GM19468 (cell line): Measurements from ENCODE around the gene MPPED1.

Source experiments
- ATAC-seq: cut with Tn5 transposase; IDR thresholded peaks from one replicate; pipeline ENCODE4 v1.9.1; 2021; ENCODE audit warnings: mild to moderate bottlenecking, moderate library complexity, moderate number of reproducible peaks; ENCODE audit not compliant: unreplicated experiment; ENCODE audit errors: extremely low read depth

MPPED1 gene

DNA sequence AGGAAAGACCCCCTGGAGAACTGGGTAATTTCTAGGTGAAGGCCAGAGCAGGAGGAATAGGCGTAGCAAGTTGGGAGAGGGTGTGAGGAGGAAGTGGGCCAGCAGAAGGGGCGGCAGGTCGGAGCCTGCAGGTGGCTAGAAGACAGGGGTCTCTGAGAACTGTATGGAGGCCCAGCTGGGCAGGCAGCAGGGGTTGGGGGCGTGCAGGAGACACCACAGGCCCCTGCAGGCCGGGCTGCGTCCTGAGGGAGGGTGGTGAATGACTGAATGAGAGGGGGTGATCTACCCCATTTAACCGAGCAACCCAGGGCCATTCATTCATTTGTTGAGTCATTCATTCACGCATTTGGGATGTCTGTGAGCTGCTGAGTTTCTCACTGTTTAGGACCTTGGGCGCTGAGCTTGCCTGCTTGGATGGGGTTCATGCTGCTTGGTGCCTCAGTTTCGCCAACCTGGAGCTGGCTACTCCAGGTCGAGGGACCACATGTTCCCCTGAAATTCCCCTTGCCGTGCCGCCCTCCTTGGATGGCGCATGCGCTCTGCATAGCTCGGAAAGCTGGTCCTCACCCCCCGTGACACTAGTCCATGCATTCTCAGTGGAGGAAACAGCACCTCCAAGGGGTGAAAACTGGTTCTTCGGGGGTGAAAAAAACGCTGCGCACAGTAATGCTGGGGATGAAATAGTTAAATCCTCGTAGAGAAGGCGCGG lies 15.6 kb downstream of the MPPED1 start:
- no peak for ATAC-seq

DNA sequence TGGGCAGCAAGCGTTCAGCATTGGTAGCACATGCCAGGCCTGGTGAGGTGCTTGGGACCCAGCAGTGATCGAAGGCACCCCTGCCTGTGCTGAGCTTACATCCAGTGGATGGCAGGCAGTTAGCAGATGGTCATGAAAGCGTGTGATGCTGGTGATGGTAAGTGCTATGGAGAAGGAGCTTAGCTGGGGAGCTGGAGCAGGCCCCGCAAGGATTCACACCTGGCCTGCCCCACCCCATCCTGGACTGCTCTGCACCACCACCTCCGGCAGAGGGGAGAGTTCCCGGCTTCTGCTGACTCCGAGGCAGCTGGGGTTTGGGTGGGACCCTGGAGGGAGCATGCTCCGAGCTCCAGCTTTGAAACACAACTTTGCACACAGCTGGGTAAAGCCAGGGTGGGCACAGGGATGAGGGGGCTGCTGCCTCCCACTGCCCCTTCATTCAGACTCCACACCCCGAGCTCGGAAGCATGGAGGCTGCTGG lies 16.2 kb downstream of the MPPED1 start:
- no peak for ATAC-seq

DNA sequence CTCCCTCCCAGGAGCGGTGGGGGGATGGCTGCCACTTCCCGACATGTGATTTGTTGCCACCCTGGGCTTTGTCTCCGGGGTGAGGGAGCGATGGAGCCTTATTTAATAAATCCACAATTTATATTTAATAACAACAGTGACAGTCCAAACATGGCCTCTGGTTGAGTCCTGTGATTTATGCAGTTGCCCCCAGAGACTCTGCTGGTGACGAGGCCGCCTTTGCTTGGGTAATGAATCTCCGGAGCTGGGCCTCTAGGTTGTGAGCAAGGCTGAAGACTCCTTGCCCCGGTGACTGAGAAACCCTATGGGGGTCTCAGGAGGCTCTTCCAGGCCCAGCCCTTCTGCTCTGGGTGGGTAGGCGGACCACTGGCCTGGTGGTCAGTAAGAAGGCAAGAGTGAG lies 16.7 kb downstream of the MPPED1 start:
- ATAC-seq = no peak

DNA sequence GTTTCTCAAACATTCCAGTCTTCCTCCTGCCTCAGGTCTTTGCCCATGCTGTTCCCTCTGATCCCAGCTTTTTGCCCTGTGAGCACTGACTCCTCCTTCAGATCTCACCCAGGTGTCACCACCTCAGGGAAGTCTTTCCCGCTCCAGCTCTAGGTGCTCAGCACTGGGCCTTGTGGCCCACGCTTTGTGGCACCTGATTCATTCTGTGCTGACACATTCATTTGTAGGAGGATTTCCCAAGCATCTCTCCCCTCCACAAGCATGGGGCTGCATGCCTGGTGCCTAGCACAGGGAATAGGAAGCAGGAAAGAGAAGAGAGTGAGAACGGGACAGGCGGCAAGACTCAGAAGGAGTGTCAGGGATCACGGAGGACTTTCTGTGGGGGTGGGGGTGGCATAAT lies 17.6 kb downstream of the MPPED1 start:
- ATAC-seq = no peak

DNA sequence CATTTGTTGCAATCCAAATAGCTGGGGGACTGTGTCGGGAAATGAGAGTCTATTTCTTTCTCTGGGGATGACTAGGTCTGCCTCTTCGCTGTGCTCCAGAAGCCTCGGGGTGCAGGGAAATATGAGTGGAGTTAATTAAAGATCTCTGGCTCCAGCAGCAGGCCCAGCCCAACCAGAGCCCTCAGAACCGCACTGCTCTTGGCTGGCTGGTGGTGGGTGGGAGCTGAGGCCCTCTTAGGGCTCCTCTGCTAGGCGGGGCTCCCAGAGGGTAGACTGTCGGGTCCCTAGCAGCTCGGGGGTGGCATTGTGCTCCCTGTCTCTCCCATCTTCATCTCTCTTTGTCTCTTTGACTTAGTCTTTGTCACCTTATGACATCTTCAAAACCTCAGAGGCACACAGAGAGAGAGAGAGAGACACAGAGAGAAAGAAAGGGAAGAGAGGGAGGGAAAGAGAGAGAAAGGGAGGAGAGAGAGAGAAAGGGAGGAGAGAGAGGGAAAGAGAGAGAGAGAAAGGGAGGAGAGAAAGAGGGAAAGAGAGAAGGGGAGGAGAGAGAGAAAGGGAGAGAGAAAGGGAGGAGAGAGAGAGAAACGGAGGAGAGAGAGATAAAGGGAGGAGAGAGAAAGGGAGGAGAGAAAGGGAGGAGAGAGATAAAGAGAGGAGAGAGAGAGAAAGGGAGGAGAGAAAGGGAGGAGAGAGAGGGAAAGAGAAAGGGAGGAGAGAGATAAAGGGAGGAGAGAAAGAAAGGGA lies 20.2 kb downstream of the MPPED1 start:
- no peak for ATAC-seq

DNA sequence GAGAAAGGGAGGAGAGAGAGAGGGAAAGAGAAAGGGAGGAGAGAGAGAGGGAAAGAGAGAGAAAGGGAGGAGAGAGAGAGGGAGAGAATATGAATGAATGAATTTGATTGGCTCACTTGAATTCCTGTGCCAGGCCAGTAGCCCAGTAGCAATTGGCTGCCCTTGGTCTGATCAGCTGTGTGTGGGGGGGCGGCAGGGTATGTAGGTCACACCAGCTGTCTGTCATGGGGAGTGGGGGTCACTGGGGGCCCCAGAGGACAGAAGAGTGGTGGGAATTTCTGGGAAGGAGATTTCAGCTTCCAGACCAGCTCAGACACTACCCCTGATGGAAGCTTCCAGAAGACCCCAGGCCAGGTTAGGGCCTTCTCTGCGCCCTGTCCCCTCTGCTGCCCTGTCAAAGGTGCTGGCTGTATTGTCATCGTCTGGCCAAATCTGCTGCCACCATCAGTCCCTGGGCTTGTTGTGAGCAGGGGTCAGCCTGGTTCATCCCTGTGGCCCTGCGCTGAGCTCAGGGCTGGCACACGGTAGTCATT lies 21.1 kb downstream of the MPPED1 start:
- ATAC-seq = no peak

DNA sequence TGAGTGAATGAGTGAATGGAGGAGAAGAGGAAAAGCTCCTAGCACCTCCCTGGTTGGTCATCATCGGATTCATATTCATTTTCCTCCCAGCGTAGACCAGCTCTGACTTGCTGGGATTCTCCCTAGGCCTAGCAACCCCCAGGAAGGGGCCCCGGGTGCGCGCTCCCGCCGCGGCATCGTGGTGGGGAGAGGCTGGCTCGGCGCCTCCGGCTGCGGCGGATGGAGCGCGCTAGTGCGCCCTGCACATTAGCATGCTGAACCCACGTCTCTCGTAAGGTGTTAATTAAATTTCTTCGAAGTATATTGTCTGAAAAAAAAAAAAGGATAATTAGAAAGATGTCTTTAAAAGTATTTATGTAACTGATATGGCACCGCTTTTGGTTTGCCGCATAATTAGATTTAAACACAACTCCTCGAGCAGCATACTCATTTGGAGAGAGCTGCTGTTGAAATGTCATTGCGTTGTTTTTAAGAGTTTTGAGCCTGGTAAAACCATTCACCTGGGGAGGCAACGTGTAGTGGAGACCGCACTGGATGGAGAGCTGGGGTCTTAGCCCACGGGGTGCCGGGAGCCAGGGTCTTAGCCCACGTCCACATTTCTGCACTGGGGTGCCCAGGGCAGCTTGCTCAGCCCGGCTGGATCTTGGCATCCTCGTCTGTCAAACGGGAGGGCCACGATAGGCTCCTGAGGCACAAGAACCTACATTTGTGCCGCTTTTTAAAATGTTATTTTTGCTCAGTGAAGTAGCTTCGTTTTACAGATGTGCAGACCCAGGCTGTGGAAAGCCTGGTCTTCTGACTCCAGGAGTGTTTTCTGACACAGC lies 21.8 kb downstream of the MPPED1 start:
- no peak for ATAC-seq

DNA sequence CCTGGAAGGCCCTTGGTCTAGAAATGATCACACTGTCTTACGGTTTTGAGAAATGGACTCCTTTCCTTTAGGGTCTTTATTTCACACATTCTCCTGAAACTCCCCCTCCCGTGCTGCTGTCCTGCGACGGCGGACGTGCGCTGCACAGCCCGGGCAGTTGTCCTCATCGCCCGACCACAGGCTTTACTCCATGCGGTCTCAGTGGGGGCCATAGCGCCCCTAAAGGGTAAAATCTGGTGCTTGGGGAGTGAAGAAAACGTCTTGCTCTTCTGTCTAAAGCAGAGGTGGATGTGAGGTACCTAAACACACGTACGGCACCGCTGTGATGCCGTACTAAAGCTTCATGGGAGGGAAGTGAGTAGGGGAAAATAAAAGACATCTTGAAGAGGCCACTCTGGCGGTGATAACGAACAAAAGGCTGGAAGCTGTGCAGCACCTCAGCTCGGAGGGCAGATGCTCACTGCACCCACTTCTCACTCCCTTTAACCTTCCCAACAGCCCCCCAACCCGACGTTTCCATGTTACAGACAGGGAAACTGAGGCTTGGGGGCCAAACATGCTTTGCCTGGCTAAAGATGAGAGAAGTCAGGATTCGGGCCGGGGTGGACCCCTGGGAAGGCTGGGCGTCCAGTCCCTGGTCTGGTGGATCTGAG lies 22.6 kb downstream of the MPPED1 start:
- no peak for ATAC-seq

DNA sequence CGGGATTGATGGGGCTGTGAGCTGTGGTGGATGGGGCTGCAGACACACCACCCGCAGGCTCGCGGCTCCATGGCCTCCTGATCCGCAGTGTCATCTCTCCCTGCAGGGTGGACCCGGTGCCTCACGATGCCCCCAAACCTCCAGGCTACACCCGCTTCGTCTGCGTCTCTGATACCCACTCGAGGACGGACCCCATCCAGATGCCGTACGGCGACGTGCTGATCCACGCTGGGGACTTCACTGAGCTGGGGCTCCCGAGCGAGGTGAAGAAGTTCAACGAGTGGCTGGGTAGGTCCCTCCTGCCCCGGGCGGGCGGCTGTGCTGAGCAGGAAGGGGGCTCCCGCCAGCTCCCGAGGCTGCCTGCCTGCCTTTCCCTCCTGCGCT lies 23.1 kb downstream of the MPPED1 start:
- ATAC-seq = no peak

DNA sequence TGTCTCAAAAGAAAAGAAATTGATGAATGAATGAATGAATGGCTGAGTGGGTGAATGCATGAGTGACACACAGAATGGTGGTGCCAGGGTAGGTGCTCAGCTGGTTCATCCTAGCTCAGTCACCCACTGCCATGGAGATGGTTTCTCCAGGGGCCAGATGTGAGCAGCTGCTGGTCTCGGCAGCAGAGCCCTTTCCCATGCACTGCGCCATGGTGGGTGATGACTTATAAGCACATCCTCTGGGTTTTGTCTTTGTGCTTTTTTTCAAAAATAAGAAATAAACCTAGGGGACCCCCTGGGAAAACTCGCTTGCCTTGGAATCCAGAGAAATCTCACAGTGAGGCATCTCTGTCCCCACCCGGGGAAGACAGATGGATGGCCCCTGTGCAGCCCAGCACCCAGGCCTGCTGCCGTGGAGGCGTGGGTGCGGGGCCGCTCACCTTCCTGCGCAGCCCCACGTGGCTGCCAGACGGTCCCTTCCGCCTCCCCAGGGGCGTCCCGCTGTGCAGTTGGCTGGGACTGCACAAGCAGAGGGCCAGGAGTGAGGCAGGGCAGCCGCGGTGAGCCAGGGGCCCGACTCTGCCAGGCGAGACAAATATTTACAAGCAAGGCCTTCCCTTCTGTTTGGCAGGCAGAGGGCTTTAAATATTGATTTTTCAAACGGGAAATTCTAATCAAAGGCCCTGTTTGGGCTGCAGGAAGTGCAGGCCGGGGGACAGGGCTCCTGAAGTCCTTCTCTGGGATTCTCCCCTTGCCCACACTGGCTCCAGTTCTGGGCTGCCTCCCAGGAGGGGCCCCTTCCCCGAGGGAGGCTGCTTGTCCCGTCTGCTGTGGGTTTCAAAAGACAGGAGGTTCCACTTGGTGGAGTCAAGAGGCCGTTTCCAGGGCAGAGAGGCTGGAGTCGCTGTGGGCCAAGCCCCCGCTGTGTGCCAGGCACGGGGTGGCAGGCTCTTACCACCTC lies 24.3 kb downstream of the MPPED1 start:
- ATAC-seq = no peak

DNA sequence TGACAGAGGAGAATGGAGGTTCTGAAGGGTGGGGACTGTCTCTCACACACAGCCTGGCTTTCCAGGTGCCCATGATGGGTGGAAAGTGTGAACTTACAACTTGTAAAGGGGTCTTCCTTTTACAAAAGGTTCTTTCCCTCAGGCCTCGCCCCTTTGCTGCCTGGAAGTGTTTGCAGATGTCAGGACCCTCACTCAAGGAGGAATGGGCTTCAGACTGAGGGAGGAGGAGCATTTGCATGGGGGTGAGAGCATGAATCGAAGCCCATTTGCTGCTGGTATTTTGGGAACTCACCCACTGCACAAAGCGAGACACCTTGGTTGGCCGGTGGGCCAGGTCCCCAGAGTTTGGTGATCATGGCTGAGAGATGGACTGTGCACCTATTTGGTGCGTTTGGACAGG lies 25.1 kb downstream of the MPPED1 start:
- ATAC-seq = no peak

DNA sequence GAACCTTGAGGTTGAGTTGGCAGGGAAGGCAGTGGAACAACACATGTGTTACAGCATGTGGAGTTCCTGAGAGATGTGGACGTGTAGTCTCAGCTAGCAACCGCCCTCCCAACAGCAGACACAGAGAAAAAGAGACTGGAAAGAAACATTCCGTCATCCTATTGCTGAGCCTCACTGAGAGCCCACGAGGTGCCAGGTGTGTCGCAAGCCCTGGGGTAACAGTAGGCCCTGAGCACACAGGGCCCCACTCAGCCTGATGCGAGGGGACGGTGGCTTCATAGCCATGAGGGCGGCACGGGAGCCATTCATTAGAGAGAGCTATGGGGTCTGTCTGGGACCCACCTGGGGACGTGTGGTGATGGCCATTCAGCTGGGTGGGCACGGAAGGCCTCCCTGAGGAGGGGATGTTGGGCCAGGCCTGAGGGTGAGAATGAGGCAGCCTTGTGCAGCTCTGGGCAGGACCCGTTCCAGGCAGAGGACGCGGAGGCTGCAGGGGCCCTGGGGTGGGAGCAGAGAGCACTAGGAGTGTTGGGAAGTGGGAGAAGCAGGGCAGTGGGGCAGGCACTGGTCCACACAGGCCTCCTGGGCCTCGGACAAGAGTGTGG lies 26.2 kb downstream of the MPPED1 start:
- ATAC-seq = no peak

DNA sequence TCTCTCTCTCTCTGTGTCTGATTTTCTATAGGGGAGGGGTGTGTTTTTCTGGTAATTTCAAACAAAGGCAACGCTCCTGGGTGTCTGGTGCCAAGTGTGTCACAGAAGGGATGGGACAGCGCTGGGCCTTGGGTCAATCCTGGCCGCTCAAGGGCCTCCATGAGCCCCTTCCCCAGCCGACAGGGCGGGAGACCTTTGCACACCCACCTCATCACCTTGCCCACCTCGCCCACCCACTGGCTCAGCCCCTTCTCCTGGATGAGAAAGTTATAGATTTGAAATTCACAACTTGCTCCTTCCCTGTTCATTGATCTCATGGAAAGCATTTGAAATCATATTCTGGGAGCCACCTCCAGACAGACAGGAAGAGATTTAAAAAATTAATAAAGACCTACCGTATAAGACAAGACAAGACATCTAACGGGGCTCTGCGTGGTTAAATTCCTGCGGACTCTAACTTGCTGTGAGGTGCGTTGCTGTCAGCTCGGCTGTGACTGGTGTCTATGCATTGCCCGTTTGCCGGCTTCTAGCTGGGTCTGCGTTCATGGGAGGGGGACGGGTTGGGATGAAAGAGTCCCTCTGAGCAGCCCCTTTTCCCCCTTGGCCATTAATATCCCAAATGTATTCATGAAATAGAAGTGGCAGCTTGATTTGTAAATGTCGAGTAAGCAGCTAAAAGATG lies 27.0 kb downstream of the MPPED1 start:
- no peak for ATAC-seq

DNA sequence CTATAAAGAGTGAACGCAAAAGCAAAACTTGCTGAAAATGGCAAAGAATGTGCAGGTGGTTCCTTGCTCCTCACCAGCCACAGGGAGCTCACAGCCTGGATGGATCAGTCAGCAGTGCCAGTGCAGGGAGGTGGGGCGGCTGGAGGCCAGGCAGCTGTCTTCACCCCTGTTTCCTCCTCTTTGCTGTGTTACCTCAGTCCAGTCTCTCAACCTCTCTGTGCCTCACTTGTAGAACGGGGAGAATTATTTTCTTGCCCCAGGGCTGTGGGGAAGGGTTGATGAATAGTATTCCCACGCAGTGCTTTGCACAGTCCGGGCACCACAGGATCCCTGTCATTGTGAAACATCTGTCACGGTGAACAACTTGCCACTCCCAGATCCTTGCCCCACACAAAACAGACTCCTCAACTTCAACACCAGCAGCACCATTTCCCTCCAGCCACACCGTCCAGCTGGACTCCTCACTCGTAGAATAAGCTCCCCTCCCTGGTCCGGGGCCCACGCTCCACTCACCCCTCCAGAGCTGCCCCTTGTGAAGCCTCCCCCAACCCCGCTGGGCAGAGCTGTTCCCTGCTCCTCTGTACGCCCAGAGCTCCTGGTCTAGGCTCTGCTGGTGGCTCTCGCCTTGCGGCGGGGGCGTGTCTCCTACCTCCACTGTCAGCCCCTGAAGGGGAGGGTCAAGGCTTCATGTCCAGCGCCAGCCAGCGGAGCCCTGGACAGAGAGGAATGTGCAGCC lies 27.7 kb downstream of the MPPED1 start:
- ATAC-seq = no peak

DNA sequence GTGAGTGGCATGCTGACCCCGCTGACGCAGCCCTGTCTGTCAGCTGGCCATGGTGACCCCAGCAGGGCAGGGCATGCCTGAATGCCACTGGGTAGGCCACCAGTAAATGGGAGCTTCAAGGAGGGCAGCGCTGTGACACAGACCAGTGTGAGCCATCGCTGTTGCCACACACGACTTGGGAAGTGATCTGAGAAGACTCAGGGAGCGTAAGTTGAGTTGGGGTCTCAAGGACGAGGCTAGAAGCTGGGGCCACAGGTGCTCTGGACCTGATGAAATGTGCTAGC lies 28.2 kb downstream of the MPPED1 start:
- ATAC-seq = no peak

DNA sequence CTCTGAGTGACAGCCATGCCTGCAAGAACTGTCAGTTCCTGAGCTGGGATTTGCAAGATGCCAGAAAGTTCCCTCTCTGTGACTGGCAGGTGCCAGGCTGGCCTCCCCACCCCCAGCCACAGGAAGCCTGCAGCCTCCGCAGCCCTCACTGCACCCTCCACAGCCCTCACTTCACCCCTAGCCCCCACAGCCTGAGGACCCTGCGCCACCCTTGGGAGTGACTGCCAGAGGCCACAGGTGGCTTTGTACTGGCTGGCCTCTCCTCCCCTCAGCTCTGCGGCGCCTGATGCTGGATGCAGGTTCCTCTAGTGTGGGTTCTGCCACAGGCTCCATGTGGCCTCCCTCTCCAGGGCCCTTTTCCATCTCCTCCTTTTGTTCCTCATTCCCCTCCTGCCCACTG lies 28.7 kb downstream of the MPPED1 start:
- no peak for ATAC-seq

DNA sequence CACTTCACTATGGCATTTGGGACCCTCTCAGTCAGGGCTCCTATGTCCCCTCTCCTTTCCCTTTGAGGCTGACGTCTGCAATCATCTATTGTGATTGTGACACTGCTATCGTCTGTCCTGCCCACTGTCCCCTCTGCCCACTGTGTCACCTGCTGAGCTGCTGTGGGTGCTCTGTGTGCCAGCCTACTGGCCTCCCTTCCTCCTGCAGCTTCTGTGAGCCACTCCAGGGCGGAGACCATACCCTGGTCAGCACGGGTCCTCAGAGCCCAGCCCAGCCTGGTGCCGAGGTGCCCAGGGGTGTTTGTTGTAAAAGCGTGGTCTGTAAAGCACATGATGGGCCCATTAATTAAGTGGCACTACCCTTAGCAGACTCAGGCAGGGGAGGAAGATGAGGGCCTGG lies 29.4 kb downstream of the MPPED1 start:
- no peak for ATAC-seq

DNA sequence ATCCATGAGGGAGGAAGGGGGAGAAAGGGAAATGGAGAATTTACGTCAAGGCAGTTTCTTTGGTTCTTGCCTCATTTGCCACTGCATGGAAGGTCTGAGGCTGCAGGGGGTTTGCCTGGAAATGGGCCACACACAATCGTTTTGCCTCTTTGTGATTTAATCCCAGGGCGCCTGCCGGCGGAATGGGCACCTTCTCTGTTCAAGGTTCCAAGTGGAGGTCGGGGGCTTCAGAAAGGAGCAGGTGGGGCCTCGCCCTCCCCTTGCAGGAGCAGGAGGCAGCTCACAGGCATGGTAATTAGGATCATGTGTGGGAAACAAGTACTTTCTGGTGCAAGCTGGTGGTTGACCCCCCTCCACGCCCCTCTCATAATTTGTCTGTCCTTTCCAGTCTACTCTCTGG lies 29.9 kb downstream of the MPPED1 start:
- no peak for ATAC-seq
